GM12878 (cell line): Measurements from ENCODE around the gene PLEKHG4B.

Experiments used
- CHD1 ChIP-seq: IDR thresholded peaks from 2 replicates; pipeline ENCODE4 v1.6.1; 2012; ENCODE audit warnings: low read depth, low read length, improper control_type of control experiment
- MXI1 ChIP-seq: fragments of 150-350 bp; IDR thresholded peaks from 2 replicates; pipeline ENCODE4 v1.6.1; 2011; ENCODE audit warnings: low read depth, mild to moderate bottlenecking, inconsistent platforms, low read length, improper control_type of control experiment
- MYC ChIP-seq: IDR thresholded peaks from 2 replicates; pipeline ENCODE4 v1.6.1; 2011; ENCODE audit warnings: mild to moderate bottlenecking, low read length, moderate library complexity, inconsistent platforms; ENCODE audit not compliant: insufficient read depth, insufficient replicate concordance, insufficient read length, severe bottlenecking
- PAX5 ChIP-seq: IDR thresholded peaks from 2 replicates; pipeline ENCODE4 v1.6.1; 2011; ENCODE audit warnings: low read depth, low read length, borderline replicate concordance
- POLR2A ChIP-seq: IDR thresholded peaks from 2 replicates; pipeline ENCODE4 v1.6.1; 2011; ENCODE audit warnings: low read depth, mild to moderate bottlenecking, low read length
- POLR2AphosphoS5 ChIP-seq: IDR thresholded peaks from 2 replicates; pipeline ENCODE4 v1.6.1; 2011; ENCODE audit warnings: mild to moderate bottlenecking, low read length, inconsistent platforms
- RAD21 ChIP-seq: IDR thresholded peaks from 2 replicates; pipeline ENCODE4 v1.6.1; 2011; ENCODE audit warnings: mild to moderate bottlenecking, low read depth, low read length, moderate library complexity; ENCODE audit not compliant: insufficient read depth
- TF ChIP-seq, protein P1 (sequence below), 3 experiments: IDR thresholded peaks in 2 of 3; conservative IDR thresholded peaks in 1 of 3; 2 replicates each; pipeline ENCODE4 v1.5.1; 2011; ENCODE audit warnings: low read depth in 3 of 3, low read length in 3 of 3, mild to moderate bottlenecking in 3 of 3, control low read depth in 2 of 3, moderate library complexity in 2 of 3, inconsistent platforms in 1 of 3, mixed read lengths in 1 of 3; ENCODE audit not compliant: control insufficient read depth in 2 of 3, insufficient read depth in 1 of 3; ENCODE audit errors: extremely low read depth in 1 of 3
- TF ChIP-seq, protein P2 (sequence below): fragments of 450-650 bp; formaldehyde crosslinking; IDR thresholded peaks from 2 replicates; pipeline ENCODE4 v1.4.0; 2022; ENCODE audit warnings: mild to moderate bottlenecking, moderate library complexity
- TF ChIP-seq, protein P3 (sequence below): IDR thresholded peaks from 2 replicates; pipeline ENCODE4 v1.6.1; 2011; ENCODE audit warnings: borderline replicate concordance, low read depth, mild to moderate bottlenecking, moderate library complexity, low read length; ENCODE audit not compliant: insufficient read depth, poor library complexity, severe bottlenecking
- TF ChIP-seq, protein P4 (sequence below): IDR thresholded peaks from 2 replicates; pipeline ENCODE4 v1.6.1; 2011; ENCODE audit warnings: low read depth, mild to moderate bottlenecking, low read length, moderate library complexity, borderline replicate concordance; ENCODE audit errors: extremely low read depth
- TF ChIP-seq, protein P5 (sequence below): fragments of 450-650 bp; IDR thresholded peaks from 2 replicates; pipeline ENCODE4 v1.6.1; 2018; ENCODE audit warnings: borderline replicate concordance, mild to moderate bottlenecking; ENCODE audit not compliant: partially characterized antibody

DNA sequence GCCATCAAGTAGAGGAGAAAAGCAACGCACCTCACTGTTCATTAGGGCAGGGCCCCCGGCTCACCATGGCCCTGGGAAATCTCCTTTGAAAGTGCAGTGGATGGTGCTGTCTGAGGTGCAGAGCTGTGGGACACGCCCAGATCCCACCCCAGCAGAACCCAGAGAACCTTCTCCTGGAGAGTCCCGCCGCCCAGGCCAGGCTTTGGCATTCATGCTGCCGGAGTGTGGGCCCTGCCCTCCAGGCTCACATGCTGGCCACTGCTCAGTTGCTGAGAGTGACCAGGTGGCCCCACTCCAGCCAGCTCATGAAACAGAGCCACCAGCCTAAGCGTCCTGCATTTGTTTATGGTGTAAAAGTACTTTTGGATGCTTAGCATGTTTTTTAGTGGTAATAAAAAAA is 75.5 kb downstream of the PLEKHG4B start:
- no peak for TF ChIP-seq POLR2A
- no peak for TF ChIP-seq MXI1
- TF ChIP-seq, protein P1, sequence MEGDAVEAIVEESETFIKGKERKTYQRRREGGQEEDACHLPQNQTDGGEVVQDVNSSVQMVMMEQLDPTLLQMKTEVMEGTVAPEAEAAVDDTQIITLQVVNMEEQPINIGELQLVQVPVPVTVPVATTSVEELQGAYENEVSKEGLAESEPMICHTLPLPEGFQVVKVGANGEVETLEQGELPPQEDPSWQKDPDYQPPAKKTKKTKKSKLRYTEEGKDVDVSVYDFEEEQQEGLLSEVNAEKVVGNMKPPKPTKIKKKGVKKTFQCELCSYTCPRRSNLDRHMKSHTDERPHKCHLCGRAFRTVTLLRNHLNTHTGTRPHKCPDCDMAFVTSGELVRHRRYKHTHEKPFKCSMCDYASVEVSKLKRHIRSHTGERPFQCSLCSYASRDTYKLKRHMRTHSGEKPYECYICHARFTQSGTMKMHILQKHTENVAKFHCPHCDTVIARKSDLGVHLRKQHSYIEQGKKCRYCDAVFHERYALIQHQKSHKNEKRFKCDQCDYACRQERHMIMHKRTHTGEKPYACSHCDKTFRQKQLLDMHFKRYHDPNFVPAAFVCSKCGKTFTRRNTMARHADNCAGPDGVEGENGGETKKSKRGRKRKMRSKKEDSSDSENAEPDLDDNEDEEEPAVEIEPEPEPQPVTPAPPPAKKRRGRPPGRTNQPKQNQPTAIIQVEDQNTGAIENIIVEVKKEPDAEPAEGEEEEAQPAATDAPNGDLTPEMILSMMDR (IDR thresholded peaks at IDR 0.05 in 2 of 3, conservative IDR thresholded peaks at IDR 0.05 in 1 of 3; ENCODE audit: control insufficient read depth in 2 of 3, extremely low read depth in 1 of 3, insufficient read depth in 1 of 3, low read depth in 3 of 3, low read length in 3 of 3) = no peak
- TF ChIP-seq POLR2AphosphoS5 = no peak
- TF ChIP-seq RAD21 = no peak
- TF ChIP-seq, protein P2, sequence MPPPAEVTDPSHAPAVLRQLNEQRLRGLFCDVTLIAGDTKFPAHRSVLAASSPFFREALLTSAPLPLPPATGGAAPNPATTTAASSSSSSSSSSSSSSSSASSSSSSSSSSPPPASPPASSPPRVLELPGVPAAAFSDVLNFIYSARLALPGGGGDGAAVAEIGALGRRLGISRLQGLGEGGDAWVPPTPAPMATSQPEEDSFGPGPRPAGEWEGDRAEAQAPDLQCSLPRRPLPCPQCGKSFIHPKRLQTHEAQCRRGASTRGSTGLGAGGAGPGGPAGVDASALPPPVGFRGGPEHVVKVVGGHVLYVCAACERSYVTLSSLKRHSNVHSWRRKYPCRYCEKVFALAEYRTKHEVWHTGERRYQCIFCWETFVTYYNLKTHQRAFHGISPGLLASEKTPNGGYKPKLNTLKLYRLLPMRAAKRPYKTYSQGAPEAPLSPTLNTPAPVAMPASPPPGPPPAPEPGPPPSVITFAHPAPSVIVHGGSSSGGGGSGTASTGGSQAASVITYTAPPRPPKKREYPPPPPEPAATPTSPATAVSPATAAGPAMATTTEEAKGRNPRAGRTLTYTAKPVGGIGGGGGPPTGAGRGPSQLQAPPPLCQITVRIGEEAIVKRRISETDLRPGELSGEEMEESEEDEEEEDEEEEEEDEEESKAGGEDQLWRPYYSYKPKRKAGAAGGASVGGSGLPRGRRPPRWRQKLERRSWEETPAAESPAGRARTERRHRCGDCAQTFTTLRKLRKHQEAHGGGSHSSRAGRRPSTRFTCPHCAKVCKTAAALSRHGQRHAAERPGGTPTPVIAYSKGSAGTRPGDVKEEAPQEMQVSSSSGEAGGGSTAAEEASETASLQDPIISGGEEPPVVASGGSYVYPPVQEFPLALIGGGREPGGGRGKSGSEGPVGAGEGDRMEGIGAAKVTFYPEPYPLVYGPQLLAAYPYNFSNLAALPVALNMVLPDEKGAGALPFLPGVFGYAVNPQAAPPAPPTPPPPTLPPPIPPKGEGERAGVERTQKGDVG = no peak
- TF ChIP-seq, protein P3, sequence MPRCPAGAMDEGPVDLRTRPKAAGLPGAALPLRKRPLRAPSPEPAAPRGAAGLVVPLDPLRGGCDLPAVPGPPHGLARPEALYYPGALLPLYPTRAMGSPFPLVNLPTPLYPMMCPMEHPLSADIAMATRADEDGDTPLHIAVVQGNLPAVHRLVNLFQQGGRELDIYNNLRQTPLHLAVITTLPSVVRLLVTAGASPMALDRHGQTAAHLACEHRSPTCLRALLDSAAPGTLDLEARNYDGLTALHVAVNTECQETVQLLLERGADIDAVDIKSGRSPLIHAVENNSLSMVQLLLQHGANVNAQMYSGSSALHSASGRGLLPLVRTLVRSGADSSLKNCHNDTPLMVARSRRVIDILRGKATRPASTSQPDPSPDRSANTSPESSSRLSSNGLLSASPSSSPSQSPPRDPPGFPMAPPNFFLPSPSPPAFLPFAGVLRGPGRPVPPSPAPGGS = no peak
- TF ChIP-seq, protein P4, sequence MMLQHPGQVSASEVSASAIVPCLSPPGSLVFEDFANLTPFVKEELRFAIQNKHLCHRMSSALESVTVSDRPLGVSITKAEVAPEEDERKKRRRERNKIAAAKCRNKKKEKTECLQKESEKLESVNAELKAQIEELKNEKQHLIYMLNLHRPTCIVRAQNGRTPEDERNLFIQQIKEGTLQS = no peak
- TF ChIP-seq CHD1 = no peak
- TF ChIP-seq PAX5 = no peak
- no peak for TF ChIP-seq MYC
- TF ChIP-seq, protein P5, sequence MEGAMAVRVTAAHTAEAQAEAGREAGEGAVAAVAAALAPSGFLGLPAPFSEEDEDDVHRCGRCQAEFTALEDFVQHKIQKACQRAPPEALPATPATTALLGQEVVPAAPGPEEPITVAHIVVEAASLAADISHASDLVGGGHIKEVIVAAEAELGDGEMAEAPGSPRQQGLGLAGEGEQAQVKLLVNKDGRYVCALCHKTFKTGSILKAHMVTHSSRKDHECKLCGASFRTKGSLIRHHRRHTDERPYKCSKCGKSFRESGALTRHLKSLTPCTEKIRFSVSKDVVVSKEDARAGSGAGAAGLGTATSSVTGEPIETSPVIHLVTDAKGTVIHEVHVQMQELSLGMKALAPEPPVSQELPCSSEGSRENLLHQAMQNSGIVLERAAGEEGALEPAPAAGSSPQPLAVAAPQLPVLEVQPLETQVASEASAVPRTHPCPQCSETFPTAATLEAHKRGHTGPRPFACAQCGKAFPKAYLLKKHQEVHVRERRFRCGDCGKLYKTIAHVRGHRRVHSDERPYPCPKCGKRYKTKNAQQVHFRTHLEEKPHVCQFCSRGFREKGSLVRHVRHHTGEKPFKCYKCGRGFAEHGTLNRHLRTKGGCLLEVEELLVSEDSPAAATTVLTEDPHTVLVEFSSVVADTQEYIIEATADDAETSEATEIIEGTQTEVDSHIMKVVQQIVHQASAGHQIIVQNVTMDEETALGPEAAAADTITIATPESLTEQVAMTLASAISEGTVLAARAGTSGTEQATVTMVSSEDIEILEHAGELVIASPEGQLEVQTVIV = no peak
